Measurements from ENCODE around the gene AARSD1. TPM values are rescaled to one million over a fixed set of nuclear protein-coding genes. Genes with fewer than 3 reads are reported as not detected.
"Not testable (repeated sequence)": the region's sequence is repeated elsewhere in the genome, so short reads cannot be mapped to it uniquely, and the experiment has no call there.

The AARSD1 gene, protein sequence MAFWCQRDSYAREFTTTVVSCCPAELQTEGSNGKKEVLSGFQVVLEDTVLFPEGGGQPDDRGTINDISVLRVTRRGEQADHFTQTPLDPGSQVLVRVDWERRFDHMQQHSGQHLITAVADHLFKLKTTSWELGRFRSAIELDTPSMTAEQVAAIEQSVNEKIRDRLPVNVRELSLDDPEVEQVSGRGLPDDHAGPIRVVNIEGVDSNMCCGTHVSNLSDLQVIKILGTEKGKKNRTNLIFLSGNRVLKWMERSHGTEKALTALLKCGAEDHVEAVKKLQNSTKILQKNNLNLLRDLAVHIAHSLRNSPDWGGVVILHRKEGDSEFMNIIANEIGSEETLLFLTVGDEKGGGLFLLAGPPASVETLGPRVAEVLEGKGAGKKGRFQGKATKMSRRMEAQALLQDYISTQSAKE
- total RNA-seq, result 22.2 and 29.3 TPM in 2 replicates

DNA sequence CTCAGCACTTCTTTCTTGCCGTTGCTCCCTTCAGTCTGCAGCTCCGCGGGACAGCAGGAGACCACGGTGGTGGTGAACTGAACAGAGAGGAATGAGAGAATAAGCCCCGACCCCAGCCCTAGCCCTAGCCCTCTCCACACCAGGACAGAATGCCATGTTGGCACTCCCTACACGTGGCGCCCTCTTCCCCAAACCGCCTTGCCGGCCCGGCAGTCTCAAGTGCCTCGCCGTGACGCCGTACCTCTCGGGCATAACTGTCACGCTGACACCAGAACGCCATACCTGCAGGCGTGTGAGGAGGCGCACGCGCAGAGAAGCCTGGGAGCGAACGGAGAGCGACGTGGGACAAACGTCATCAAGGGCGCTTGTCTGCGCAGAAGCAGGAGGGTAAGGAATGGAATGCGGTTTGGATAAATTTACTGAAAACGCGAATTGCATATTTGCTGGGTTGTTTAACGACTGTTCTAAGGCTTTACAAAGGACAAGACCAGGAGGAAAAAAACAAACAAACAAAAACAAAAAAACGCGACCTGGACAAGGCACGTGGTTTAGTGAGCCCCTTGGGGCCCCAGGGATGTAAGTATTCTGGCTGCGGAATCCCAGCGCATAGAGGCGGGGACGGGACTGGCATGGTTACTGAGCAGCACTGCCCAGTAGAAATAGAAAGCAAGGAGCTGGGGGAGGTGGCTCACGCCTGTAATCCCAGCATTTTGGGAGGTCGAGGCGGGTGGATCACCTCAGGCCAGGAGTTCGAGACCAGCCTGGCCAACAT lies at the start of gene AARSD1:
TSS of gene AARSD1 (minus strand) at position 294 of the 772 bp plus-strand sequence. CDS start at position 280, 14 bp downstream.
- peak; percentile 79 for DNase-seq (ENCODE audit: low read depth, low spot score)

DNA sequence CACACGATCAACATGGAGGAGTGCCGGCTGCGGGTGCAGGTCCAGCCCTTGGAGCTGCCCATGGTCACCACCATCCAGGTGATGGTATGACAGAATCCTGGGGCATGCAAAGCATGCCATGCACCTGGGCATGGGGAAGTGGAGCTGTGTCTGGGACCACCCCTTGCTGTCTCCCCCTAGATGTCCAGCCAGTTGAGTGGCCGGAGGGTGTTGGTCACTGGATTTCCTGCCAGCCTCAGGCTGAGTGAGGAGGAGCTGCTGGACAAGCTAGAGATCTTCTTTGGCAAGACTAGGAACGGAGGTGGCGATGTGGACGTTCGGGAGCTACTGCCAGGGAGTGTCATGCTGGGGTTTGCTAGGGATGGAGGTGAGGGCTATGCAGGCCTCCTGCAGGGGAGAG lies 49.0 kb upstream of the AARSD1 start:
- DNase-seq (ENCODE audit: low read depth, low spot score), result no peak

DNA sequence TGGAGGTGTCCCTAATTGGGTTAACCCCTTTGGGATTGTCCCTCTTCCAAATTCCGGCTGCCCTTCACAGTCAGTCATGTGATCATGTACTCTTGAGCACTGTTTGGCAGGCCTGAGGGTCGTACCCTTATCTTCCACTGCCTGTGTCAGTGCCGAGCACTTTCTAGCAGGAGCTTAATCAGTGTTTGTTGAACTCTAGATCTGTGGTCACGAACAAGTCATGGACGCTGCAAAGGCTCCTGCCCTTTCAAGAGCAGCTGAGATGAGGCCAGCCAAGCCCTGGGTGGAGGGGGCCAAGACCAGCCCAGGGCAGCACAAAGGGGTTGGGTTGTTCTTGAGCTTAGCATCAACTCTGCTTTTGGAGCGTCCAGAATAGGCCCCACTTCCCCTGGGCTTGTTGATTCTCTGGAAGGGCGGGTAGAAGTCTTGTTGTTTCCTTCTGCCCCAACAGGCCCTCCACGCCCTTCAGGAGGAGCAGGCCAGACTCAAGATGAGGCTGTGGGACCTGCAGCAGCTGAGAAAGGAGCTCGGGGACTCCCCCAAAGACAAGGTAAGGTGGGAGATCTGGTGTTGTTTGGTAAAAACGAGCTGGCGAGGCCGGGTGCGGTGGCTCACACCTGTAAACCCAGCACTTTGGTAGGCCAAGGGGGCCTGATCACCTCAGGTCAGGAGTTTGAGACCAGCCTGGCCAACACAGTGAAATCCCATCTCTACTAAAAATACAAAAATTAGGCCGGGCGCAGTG lies 47.6 kb upstream of the AARSD1 start:
- DNase-seq (ENCODE audit: low read depth, low spot score), result no peak

DNA sequence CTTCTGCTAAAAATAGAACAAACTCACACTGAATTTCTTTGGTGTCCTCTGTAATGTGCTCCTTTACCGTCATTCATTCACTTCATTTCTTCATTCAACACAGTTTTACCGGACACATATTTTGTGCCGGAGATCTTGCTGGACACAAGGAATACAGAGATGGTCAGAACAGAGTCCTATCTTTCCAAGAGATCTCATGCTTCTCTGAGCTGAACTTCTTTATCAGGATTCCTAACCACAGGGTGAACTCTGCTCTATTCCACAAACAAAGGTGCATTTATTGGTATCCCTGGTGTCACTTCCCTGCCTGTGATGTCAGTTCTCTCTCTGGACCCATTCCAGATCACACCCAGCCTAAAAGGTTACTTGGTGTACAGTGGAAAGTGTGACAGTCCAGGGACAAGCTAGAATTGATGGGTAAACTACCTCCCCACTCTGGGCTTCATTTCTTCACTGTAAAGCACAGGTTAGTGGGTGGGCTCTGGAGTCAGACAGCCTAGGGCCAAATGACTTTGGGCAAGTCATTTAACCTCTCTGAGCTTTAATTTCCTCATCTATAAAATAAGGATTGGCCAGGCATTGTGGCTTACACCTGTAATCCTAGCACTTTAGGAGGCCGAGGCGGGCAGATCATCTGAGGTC lies 46.5 kb upstream of the AARSD1 start:
- no peak for DNase-seq (ENCODE audit: low read depth, low spot score)

DNA sequence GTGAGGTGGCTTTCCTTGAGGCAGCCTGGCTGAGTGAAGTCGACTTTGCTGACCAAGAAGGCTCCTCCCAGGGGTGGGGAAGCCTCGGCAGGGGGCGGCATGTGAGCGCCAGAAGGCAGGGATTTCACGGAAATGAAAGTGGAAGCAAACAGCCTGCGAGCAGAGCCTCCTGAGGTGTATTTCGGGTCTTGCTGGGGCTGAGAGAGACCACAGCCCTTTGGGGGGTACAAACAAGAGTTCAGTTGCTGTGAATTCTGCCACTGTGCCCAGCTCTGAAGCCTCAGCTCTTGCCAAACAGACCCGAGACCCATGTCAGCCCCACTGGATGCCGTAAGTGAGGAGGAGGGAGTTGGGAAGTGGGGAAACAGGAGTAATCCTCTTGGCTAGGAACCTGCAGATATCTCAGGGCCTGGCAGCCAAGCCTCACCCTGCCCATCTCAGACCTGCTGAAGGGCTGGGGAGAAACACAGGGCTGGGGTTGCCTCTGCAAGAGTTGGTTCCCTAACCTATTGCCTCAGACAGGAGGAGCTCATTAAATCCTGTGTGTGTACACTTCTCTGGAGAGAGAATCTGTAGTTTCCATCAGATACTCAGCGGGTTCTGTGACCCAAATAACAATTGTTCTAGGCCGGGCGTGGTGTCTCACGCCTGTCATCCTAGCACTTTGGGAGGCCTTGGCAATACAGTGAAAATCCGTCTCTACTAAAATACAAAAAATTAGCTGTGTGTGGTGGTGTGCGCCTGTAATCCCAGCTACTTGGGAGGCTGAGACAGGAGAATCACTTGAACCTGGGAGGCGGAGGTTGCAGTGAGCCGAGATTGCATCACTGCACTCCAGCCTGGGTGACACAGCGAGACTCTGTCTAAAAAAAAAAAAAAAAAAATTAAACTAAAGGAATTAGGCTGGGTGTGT lies 42.6 kb upstream of the AARSD1 start, which contains the start of gene IFI35:
TSS of gene IFI35 (plus strand) at position 146 of the 913 bp plus-strand sequence. CDS start at position 310, 164 bp downstream.
- peak; percentile 39 for DNase-seq (ENCODE audit: low read depth, low spot score)

DNA sequence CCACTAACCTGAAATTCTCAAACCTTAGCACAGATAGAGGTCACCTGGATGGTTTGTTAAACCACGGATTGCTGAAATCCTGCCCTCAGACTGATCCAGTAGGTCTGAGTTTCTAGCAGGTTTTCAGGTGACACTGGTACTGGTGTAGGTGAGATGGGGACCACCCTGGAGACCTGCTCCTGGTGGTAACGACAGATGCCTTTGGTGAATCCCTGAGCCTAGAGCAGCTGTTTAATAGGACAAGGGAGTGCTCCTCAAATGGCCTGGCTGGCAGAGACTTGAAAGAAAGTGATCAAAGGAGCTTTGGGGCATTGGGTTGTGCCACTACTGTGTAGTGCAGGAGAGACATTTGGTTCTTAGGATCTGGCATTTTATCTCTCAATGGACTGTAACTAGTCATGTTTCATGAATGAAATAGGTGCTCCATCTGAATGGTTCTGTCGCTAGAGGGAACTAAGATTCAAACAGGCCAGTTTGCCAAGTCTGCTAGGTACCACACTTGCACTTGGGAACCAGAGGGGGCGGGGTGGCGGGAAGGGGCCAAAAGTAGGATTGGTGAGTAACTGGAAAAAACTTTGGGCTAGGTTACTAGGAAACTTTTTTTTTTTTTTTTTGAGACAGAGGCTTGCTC lies 39.4 kb upstream of the AARSD1 start:
- DNase-seq (ENCODE audit: low read depth, low spot score), result no peak

DNA sequence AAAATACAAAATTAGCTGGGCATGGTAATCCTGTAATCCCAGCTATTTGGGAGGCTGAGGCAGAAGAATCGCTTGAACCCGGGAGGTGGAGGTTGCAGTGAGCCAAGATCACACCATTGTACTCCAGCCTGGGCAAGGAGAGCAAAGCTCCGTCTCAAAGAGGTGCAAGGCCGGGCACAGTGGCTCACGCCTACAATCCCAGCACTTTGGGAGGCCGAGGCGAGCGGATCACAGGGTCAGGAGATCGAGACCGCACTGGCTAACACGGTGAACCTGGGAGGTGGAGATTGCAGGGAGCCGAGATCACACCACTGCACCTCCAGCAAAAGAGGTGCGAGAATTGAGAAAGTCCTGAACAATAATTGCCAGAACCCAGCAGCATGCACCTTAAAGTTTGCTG lies 36.6 kb upstream of the AARSD1 start:
- not testable (repeated sequence) for DNase-seq (ENCODE audit: low read depth, low spot score)

DNA sequence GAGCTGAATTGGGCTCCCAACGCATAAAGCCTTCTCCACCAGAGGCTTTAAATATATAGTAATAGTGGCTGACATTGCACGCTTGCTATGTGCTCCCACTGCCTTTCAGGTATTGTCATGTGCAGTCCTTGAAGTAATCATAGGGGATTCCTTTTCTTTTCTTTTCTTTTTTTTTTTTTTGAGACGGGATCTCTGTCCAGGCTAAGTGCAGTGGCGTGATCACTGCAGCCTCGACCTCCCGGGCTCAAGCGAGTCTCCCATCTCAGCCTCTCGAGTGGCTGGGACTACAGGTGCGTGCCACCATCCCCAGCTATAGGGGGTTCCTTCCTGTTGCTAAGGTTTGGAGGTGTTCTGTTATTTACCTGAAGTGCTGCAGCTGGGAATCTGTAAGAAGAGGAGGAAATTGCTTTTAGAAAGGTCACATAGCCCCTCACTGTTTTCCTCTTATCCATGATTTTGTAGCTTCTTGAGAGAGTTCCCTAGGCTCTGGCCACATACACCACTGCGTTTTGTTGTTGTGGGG lies 34.8 kb upstream of the AARSD1 start:
- no peak for DNase-seq (ENCODE audit: low read depth, low spot score)

DNA sequence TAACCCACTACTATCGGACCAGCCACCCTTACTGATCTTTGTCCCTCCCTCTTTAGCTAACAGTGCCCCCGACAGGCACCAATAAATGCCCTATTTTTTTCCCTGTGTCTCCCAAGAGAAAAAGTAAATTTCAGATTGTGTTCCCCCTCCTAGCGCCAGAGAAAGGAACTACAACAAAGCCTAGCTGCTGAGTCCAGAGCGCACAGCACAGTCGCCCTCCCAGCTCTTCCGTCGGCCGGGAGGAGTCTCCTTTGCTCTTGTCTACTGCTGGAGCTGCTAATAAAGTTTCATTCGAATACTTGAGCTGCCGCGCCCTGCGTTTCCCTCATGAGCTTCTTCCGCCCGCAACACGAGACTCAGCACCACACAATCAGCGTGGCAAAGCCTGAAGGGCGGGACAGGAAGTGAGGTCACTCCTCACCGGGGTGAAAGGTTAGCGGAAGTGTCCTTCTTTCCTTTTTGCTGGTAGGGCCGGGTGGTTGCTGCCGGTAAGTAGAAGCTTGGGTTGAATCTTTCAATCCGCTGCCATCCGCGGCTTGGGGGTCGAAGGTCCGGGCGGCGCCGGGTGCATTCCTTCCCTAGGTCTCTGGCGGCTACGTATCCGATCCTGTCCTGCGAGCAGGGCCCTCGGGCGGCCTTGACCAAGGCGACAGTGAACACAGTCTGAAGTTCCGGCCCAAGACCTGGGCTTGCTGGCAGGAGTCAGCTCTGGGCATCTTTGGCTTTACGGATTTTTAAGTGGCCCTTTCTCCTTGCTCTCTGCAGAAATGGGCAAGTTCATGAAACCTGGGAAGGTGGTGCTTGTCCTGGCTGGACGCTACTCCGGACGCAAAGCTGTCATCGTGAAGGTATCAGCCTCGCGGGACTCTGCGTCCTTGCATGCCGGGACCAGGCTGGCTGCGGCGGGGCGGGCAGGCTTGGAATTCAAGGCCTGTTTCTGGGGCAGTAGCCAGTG lies 34.0 kb upstream of the AARSD1 start, which contains the start of gene RPL27:
TSS of gene RPL27 (plus strand) at position 436 of the 955 bp plus-strand sequence. CDS start at position 768, 332 bp downstream.
- DNase-seq (ENCODE audit: low read depth, low spot score), result peak; percentile 100

DNA sequence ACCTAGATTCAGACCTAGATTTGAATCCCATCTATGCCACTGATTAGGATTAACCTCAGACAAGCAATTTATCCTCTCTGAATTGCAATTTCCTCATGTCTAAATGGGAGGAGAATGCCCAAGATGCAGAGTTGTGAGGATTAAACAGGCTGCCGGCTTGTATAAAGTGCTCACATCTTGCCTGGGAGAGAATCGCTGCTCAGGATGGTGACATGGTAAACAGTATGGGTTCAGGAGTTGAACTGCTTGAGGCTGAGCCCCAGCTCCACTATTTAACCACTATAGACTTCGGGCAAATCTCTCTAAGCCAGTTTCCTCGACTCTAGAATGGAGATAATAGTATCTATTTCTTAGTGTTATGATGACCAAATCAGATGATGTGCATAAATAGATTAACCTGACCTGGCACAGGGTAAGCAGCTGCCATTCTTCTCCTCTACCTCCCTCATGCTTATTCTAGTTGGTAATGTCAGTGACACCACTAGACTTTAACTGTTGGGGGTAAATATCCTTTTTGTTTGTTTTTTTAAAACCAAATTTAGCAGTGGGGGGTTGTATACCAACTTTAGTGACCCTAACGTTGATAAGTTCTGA lies 33.2 kb upstream of the AARSD1 start:
- no peak for DNase-seq (ENCODE audit: low read depth, low spot score)

DNA sequence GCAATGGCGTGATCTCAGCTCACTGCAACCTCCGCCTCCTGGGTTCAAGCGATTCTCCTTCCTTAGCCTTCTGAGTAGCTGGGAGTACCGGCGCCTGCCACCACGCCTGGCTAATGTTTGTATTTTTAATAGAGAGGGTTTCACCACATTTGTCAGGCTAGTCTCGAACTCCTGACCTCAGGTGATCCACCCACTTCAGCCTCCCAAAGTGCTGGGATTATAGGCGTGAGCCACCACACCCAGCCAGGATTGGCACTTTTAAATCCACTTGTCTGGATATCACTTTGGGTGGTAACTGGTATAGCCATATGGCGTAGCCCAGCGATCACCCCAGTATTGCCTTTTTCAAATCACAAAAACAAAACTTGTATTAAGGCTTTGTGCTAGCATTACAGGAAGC lies 29.7 kb upstream of the AARSD1 start:
- not testable (repeated sequence) for DNase-seq (ENCODE audit: low read depth, low spot score)

DNA sequence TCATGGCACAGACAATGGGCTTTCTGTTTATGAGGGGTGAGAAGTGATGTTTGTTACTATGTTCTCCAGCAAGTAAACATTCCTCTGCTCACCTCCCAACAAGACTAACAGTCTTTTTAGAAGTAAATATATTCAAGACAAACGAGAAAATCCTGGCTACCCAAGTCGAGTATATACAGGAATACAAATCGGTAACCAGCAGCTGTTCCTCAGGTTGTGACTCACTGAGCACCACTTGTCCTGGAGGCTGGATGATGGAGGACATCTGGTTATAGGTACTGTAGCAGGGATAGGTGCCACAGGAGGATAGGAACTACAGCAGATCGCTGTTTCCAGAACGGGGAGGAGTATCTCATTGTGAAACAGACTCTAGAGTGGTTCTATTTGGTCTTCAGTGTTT lies 28.6 kb upstream of the AARSD1 start:
- DNase-seq (ENCODE audit: low read depth, low spot score), result no peak

DNA sequence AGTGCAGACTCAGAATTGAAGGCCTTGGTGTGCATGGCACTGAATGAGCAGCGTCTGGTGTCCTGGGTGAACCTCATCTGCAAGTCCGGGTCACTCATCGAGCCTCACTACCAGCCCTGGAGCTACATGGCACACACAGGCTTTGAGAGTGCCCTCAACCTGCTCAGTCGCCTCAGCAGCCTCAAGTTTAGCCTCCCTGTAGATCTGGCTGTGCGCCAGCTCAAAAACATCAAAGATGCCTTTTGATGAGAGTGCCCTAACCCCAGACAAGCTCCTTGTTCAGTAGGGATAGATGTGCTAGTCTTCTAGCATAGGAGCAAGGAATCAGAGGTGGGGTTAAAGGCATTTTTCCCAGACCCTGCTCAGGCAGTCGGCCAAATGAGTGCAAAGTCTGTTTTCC lies 27.2 kb upstream of the AARSD1 start:
- DNase-seq (ENCODE audit: low read depth, low spot score), result no peak

DNA sequence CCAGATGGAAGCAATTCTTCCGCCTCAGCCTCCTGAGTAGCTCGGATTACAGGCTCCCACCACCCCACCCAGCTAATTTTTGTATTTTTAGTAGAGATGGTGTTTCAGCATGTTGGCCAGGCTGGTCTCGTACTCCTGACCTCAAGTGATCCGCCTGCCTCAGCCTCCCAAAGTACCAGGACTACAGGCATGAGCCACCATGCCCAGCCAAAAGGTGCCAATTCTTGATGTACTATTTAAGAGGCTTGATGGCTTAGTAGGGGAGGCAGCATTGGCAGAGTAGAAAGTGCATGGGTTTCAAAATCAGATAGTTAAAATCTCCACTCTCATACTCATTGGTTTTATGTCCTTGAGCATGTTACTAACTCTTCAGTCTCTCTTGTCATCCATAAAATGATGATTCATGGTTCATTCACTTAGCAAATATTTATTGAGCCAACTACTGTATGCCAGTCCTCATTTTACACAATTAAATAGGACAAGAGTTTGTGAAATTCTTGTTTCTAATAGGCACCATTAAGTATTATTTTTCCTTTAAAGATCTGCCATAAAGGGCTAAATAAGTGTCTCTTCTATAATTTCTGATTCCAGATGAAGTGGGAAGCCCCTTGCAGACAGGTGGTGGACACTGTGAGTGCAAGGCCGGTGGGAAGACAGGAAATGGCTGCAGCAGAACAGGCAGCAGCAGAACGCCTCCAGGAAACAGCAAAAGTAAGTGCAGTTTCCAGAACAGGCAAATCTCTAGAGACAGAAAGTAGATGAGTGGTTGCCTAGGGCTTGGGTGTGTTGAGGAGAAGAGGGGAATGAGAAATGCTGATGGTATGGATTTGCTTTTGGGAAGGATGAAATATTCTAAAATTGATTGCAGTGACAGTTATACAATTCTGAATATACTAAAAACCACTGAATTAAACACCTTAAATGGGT lies 25.7 kb upstream of the AARSD1 start:
- DNase-seq (ENCODE audit: low read depth, low spot score), result no peak

DNA sequence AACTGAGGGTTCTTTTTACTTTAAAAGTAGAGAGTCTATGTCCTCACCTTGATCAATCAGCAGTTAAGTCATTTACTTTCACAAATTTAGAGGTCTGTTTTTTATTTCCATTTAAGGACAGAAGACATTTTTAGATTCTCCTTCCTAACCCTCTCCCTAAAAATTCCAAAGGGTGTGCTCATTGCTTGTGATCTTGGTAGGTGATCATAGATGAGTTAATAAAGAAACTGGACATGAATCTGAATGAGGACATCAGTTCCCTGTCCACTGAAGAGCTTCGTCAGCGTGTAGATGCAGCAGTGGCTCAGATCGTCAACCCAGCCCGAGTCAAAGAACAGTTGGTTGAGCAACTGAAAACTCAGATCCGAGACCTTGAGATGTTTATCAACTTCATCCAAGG lies 24.9 kb upstream of the AARSD1 start:
- no peak for DNase-seq (ENCODE audit: low read depth, low spot score)

DNA sequence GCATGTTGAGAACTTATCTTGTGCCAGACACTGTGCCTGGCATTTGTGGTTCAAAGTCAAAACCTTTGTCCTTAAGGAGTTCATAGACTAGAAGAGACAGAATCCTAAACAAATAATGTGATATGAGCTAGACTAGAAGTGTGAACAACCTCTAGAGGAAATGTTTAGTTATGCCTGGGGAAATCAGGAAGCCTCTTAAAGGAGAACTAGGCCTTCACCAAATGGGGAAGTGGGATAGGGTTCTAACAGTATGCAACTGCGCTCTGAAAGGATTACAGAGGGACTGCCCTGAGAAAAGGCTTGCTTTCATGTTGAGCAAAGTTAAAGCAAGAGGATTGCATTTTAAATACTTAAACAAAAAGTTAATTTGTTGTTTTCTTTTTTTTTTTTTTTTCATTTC lies 21.0 kb upstream of the AARSD1 start:
- no peak for DNase-seq (ENCODE audit: low read depth, low spot score)

DNA sequence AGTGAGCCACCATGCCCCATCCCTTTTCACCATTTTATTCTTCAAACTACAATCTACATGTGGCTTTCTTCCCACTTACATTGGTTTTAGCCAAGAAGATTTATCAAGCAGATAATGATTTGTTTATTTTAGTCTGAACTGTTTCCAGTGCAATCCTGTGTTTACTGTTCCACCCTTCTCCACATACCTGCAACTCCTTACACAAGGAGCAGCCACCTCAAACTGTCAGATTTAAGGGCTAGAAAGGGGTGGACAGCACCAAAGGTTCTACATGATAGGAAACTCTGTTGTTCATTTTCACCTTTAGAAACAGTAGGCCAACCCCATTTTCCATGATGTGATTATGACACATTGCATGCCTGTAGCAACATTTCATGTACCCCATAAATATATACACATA lies 18.0 kb upstream of the AARSD1 start:
- DNase-seq (ENCODE audit: low read depth, low spot score), result no peak

All from pulmonary artery endothelial cell (primary cell).